ENCODE results near the gene MORC3.

GRCh38 chr21:36420571-36421339 is 100.8 kb downstream of the MORC3 start:
- no peak for TF ChIP-seq POLR2A (IDR thresholded peaks at IDR 0.05)
- no peak for TF ChIP-seq CTCF (IDR thresholded peaks at IDR 0.05)
